SK-N-SH treated with all-trans-retinoic acid at 6 μM for 48 hours (cell line): ENCODE measurements around the gene NOXA1.

Source experiments
- ESRRG ChIP-seq: fragments of 250-450 bp; sonication (Bioruptor Pico); IDR thresholded peaks from 2 replicates; pipeline ENCODE4 v1.6.1; 2021; ENCODE audit warnings: mild to moderate bottlenecking
- ISL1 ChIP-seq: fragments of 250-450 bp; sonication (Bioruptor Pico); IDR thresholded peaks from 2 replicates; pipeline ENCODE4 v2.1.2; 2022; ENCODE audit warnings: mild to moderate bottlenecking, moderate library complexity
- OSR1 ChIP-seq: fragments of 250-450 bp; sonication (Bioruptor Pico); IDR thresholded peaks from 2 replicates; pipeline ENCODE4 v1.8.0; 2022; ENCODE audit warnings: moderate library complexity, mild to moderate bottlenecking, inconsistent platforms
- POU6F1 ChIP-seq: fragments of 250-450 bp; sonication (Bioruptor Pico); IDR thresholded peaks from 2 replicates; pipeline ENCODE4 v1.8.0; 2021; ENCODE audit warnings: low read depth, mild to moderate bottlenecking, moderate library complexity, borderline replicate concordance
- RARB ChIP-seq: fragments of 250-450 bp; sonication (Bioruptor Pico); IDR thresholded peaks from 2 replicates; pipeline ENCODE4 v1.8.0; 2021; ENCODE audit warnings: mild to moderate bottlenecking, moderate library complexity
- TOX ChIP-seq: fragments of 250-450 bp; sonication (Bioruptor Pico); IDR thresholded peaks from 2 replicates; pipeline ENCODE4 v1.8.0; 2021; ENCODE audit warnings: mild to moderate bottlenecking, moderate library complexity, borderline replicate concordance
- ZFP3 ChIP-seq: fragments of 250-450 bp; sonication (Bioruptor Pico); IDR thresholded peaks from 2 replicates; pipeline ENCODE4 v1.5.0; 2020; ENCODE audit warnings: mild to moderate bottlenecking, moderate library complexity
- ZNF565 ChIP-seq: fragments of 450-650 bp; formaldehyde crosslinking; conservative IDR thresholded peaks from 2 replicates; pipeline ENCODE4 v1.5.0; 2020; ENCODE audit warnings: low read depth, mild to moderate bottlenecking, moderate library complexity

- TF ChIP-seq POU6F1 (CRISPR knock-in tag) (no peak), RARB (CRISPR knock-in tag) (no peak), ZNF565 (CRISPR knock-in tag) (no peak), ZFP3 (CRISPR knock-in tag) (no peak), TOX (CRISPR knock-in tag) (no peak), ESRRG (no peak), OSR1 (no peak), ISL1 (no peak)
Measured at GRCh38 chr9:137381501-137382443, 41.4 kb upstream of the NOXA1 start.
